K562 (cell line): ENCODE results near the gene GARRE1. TPM values are rescaled to one million over a fixed set of nuclear protein-coding genes. Genes with fewer than 3 reads are reported as not detected.

Experiments
- ATAC-seq: fragments of 200-7000 bp; cut with Tn5 transposase; 3 replicates; pipeline ENCODE4 v1.9.1; 2020; ENCODE audit warnings: moderate library complexity
- BruUV-seq: library from RNA; stranded (reverse); fragments of 400-500 nt; replicated peaks from 2 replicates; lab custom pipeline; 2021; lab: Mats Ljungman, UMichigan
- CTCF ChIA-PET: fragments of 300-600 bp; formaldehyde crosslinking; extraction: SDS; loops from one replicate; lab custom pipeline; 2021; ENCODE audit warnings: low intra/inter-chr PET ratio; lab: Yijun Ruan, JAX
- POLR2A ChIA-PET: fragments of 300-600, 350-650 bp; sonication (Branson Sonifier 250); formaldehyde crosslinking; extraction: SDS; loops from one replicate; lab custom pipeline; 2021; ENCODE audit warnings: antibody characterized with exemption, inconsistent platforms; lab: Yijun Ruan, JAX
- DNase-seq, 4 experiments: peaks; one replicate each; pipeline versions ENCODE4 v3.0.0 to v3.0.0-alpha.2; 2011 to 2018; ENCODE audit warnings: low spot score in 3 of 4, mixed read lengths in 3 of 4; ENCODE audit errors: extremely low read depth in 1 of 4
- FAIRE-seq: peaks from 2 replicates; lab custom pipeline; 2011; peaks lifted over from hg19 to GRCh38; lab: Jason Lieb, UNC
- H2AFZ ChIP-seq: 2 replicates; pipeline ENCODE4 v1.6.0; 2011; ENCODE audit warnings: low read depth, low read length, control low read depth, inconsistent platforms
- H3K27ac ChIP-seq: fragments of 200-600 bp; 3 replicates; pipeline ENCODE4 v1.8.0; 2011; ENCODE audit warnings: low read depth, mild to moderate bottlenecking, control low read depth, inconsistent platforms, low read length, moderate library complexity, mixed read lengths; ENCODE audit errors: extremely low read depth
- H3K27me3 ChIP-seq, 2 experiments: fragments of 300-600 bp in 1 of 2; 2 replicates in 1 of 2; 3 replicates in 1 of 2; pipeline versions ENCODE4 v1.6.0 to v1.8.0; 2011; ENCODE audit warnings: inconsistent platforms in 2 of 2, low read length in 2 of 2, mild to moderate bottlenecking in 1 of 2, mixed read lengths in 1 of 2, moderate library complexity in 1 of 2; ENCODE audit not compliant: control insufficient read depth in 2 of 2, insufficient read depth in 2 of 2
- H3K36me3 ChIP-seq: fragments of 300-600 bp; 3 replicates; pipeline ENCODE4 v1.8.0; 2011; ENCODE audit warnings: mild to moderate bottlenecking, low read length, inconsistent platforms; ENCODE audit not compliant: control insufficient read depth, insufficient read depth
- H3K4me1 ChIP-seq, 2 experiments: fragments of 200-600 bp in 1 of 2; replicated peaks in 1 of 2; 2 replicates in 1 of 2; 3 replicates in 1 of 2; pipeline versions ENCODE4 v1.5.1 to v1.8.0; 2011; ENCODE audit warnings: inconsistent platforms in 2 of 2, low read length in 2 of 2, mild to moderate bottlenecking in 1 of 2, mixed read lengths in 1 of 2, moderate library complexity in 1 of 2; ENCODE audit not compliant: control insufficient read depth in 2 of 2, insufficient read depth in 2 of 2
- H3K4me2 ChIP-seq: 2 replicates; pipeline ENCODE4 v1.6.1; 2011; ENCODE audit warnings: low read length, control low read depth, inconsistent platforms, mixed read lengths; ENCODE audit not compliant: insufficient read depth
- H3K4me3 ChIP-seq: fragments of 200-600 bp; sonication (generic), shearing (Covaris generic); 2 replicates; pipeline ENCODE4 v1.5.1; 2016; ENCODE audit warnings: control low read depth, inconsistent platforms
- H3K79me2 ChIP-seq: fragments of 200-600 bp; 3 replicates; pipeline ENCODE4 v1.8.0; 2011; ENCODE audit warnings: low read length, inconsistent platforms; ENCODE audit not compliant: control insufficient read depth, insufficient read depth
- H3K9ac ChIP-seq, 2 experiments: 2 replicates each; pipeline versions ENCODE4 v1.6.0 to v1.6.1; 2011; ENCODE audit warnings: low read depth in 2 of 2, low read length in 2 of 2, control low read depth in 1 of 2, inconsistent platforms in 1 of 2, mild to moderate bottlenecking in 1 of 2, mixed read lengths in 1 of 2; ENCODE audit not compliant: insufficient read depth in 1 of 2
- H3K9me1 ChIP-seq: one replicate; pipeline ENCODE4 v1.6.0; 2011; ENCODE audit warnings: inconsistent platforms, mild to moderate bottlenecking, low read length, moderate library complexity; ENCODE audit not compliant: control insufficient read depth, insufficient read depth
- H3K9me3 ChIP-seq: replicated peaks from 2 replicates; pipeline ENCODE4 v1.5.1; 2011; ENCODE audit warnings: low read depth, low read length, inconsistent platforms; ENCODE audit not compliant: control insufficient read depth, insufficient read depth
- H4K20me1 ChIP-seq: replicated peaks from 2 replicates; pipeline ENCODE4 v1.6.1; 2011; ENCODE audit warnings: low read length, inconsistent platforms, mixed read lengths; ENCODE audit not compliant: control insufficient read depth, insufficient read depth
- ARHGAP35 ChIP-seq: fragments of 450-650 bp; IDR thresholded peaks from 2 replicates; pipeline ENCODE4 v1.6.1; 2018; ENCODE audit not compliant: partially characterized antibody
- BMI1 ChIP-seq: fragments of 150-350 bp; IDR thresholded peaks from 2 replicates; pipeline ENCODE4 v1.6.1; 2014; ENCODE audit warnings: low read length
- CBX1 ChIP-seq: sonication (generic); IDR thresholded peaks from 2 replicates; pipeline ENCODE4 v1.6.1; 2016; ENCODE audit warnings: antibody characterized with exemption, low read depth, mild to moderate bottlenecking
- CCAR2 ChIP-seq: fragments of 200-400 bp; formaldehyde crosslinking; IDR thresholded peaks from 2 replicates; pipeline ENCODE4 v1.6.1; 2017; ENCODE audit warnings: mild to moderate bottlenecking, low read depth, low read length
- ESRRB ChIP-seq: fragments of 250-450 bp; sonication (Bioruptor Pico); IDR thresholded peaks from 2 replicates; pipeline ENCODE4 v1.5.0; 2020; ENCODE audit warnings: mild to moderate bottlenecking, moderate library complexity, borderline replicate concordance
- HDAC2 ChIP-seq: fragments of 450-650 bp; IDR thresholded peaks from 2 replicates; pipeline ENCODE4 v1.6.1; 2016; ENCODE audit warnings: mild to moderate bottlenecking
- NR2C1 ChIP-seq, 2 experiments: fragments of 450-650 bp; IDR thresholded peaks; 2 replicates each; pipeline ENCODE4 v1.6.1; 2017; ENCODE audit warnings: mild to moderate bottlenecking in 2 of 2, antibody characterized with exemption in 1 of 2, inconsistent platforms in 1 of 2, missing compliant biosample characterization in 1 of 2, missing genetic modification characterization in 1 of 2
- NR2C2 ChIP-seq, 2 experiments: fragments of 200-800 bp in 1 of 2; sonication (Bioruptor generic) in 1 of 2; sonication (generic) in 1 of 2; formaldehyde crosslinking in 1 of 2; IDR thresholded peaks; 2 replicates each; pipeline versions ENCODE4 v1.6.1 to v1.8.0; 2016 to 2022; ENCODE audit warnings: mild to moderate bottlenecking in 1 of 2, missing compliant biosample characterization in 1 of 2, missing genetic modification characterization in 1 of 2, missing genetic modification reagents in 1 of 2
- PTTG1 ChIP-seq: fragments of 450-650 bp; IDR thresholded peaks from 2 replicates; pipeline ENCODE4 v1.6.1; 2016; ENCODE audit warnings: low read depth, mild to moderate bottlenecking, missing genetic modification characterization, missing compliant biosample characterization
- XRCC3 ChIP-seq: fragments of 450-650 bp; IDR thresholded peaks from 2 replicates; pipeline ENCODE4 v1.6.1; 2017; ENCODE audit warnings: mild to moderate bottlenecking, moderate library complexity
- ZBTB43 ChIP-seq: sonication (generic); formaldehyde crosslinking; IDR thresholded peaks from 2 replicates; pipeline ENCODE4 v1.8.0; 2023; ENCODE audit warnings: mild to moderate bottlenecking, missing genetic modification reagents
- ZFP36 ChIP-seq: fragments of 150-350 bp; IDR thresholded peaks from 2 replicates; pipeline ENCODE4 v1.6.1; 2018; ENCODE audit warnings: low read length, low read depth; ENCODE audit not compliant: partially characterized antibody
- ZNF146 ChIP-seq: IDR thresholded peaks from one replicate; pipeline ENCODE4 v1.6.1; 2018; ENCODE audit warnings: missing compliant biosample characterization; ENCODE audit not compliant: unreplicated experiment
- ZNF316 ChIP-seq: fragments of 450-650 bp; IDR thresholded peaks from 2 replicates; pipeline ENCODE4 v1.6.1; 2016
- ZNF75A ChIP-seq: fragments of 450-650 bp; formaldehyde crosslinking; IDR thresholded peaks from 2 replicates; pipeline ENCODE4 v1.4.0; 2020; ENCODE audit warnings: mild to moderate bottlenecking
- WGBS: fragments of 100-300 bp; shearing (Covaris generic); methylation state at CpG from one replicate; pipeline ENCODE4 v1.1.6; 2016; ENCODE audit warnings: low coverage, mixed read lengths; ENCODE audit not compliant: insufficient coverage; ENCODE audit errors: missing lambda C conversion rate; 5-methylcytosine and 5-hydroxymethylcytosine counted together
- in situ Hi-C: fragments of 300-500 bp; cut with MboI; formaldehyde crosslinking; loops from 4 replicates; pipeline ENCODE4 v1.15.0; 2018; ENCODE audit warnings: inconsistent platforms, mixed read lengths
- intact Hi-C: fragments of 100-400 bp; cut with micrococcal nuclease; formaldehyde crosslinking; loops from 2 replicates; pipeline ENCODE4 v1.14.2; 2022
- polyA plus RNA-seq, 8 experiments: library from polyadenylated mRNA; depleted of rRNA in 4 of 8; stranded (reverse) in 5 of 8; unstranded in 3 of 8; fragments of >200 nt; fragmentation: Nextera tagmentation in 2 of 8; fragmentation: Illumina TruSeq in 1 of 8; extraction: Ambion mirVana in 2 of 8; extraction: Trizol in 1 of 8; gene quantifications; 2 replicates each; pipeline versions ENCODE4 v1.2.1 to v1.2.3, GENCODE V29; 2011 to 2014; ENCODE audit warnings: inconsistent platforms in 1 of 8, missing spikeins in 1 of 8
- total RNA-seq, 7 experiments: library from RNA; depleted of rRNA in 6 of 7; stranded (reverse); fragments of >200 nt in 6 of 7; fragmentation: Illumina TruSeq in 2 of 7; extraction: Trizol in 2 of 7; gene quantifications; 2 replicates each; pipeline versions ENCODE4 v1.2.1 to v1.2.3, GENCODE V29; 2011 to 2021; ENCODE audit warnings: low replicate concordance in 1 of 7
- TF ChIP-seq, protein P1 (sequence below): sonication (generic); formaldehyde crosslinking; IDR thresholded peaks from 2 replicates; pipeline ENCODE4 v1.8.1; 2023; ENCODE audit warnings: mild to moderate bottlenecking, missing genetic modification reagents
- TF ChIP-seq, protein P2 (sequence below), 2 experiments: fragments of 450-650 bp in 1 of 2; sonication (generic) in 1 of 2; formaldehyde crosslinking in 1 of 2; IDR thresholded peaks in 1 of 2; conservative IDR thresholded peaks in 1 of 2; 2 replicates each; pipeline versions ENCODE4 v1.6.1 to v1.8.1; 2016 to 2023; ENCODE audit warnings: mild to moderate bottlenecking in 2 of 2, moderate library complexity in 2 of 2, inconsistent platforms in 1 of 2, missing genetic modification reagents in 1 of 2

Gene GARRE1
- total and polyA plus RNA-seq, 9 of the 15 experiments (the other 6 are each of a cell fraction or from before 2014, with no cell fraction given): 1.6 to 12.8 (median 7.5) TPM

DNA sequence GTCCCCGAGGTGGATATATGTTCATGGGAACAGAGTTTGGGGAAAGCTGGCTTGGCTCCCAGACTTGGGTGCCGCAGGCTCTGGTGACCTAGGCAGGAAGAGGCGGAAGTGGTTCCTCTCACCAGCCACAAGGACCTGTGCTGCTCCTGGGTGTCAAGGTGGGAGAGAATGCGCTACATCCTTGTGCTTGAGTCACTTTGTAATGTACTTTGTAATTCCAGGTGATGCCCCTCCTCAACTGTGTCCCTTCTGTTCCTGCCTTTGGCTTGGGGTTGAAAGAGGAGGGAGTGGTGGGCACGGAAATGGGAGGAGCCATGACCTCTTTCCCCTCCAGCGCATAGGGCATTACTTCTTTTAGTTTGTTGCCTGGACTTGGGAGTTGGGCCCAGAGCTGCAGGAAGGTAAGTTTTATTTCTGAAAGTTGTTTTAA lies 10.9 kb downstream of the GARRE1 start:
- H2AFZ ChIP-seq: no peak overlapping the region
- peaks cover 21% of the 10 kb centered on the region for H3K79me2 ChIP-seq
- CTCF ChIA-PET: no interaction called here
- no peaks in the 10 kb centered on the region for H3K9me3 ChIP-seq
- H3K4me1 ChIP-seq: peaks cover 0 to 14% of the 10 kb centered on the region in 2 experiments; a peak in 4 of 5 replicates
- 76% methylated on average over 6 of the region's 6 CpGs for WGBS
- no peak for DNase-seq
- H3K27me3 ChIP-seq: no peaks in the 10 kb centered on the region
- peak overlapping the region in 1 of 2 experiments; percentile 42; a peak in 1 of 4 replicates for H3K9ac ChIP-seq
- intact Hi-C loops (no loop called here), in situ Hi-C loops (no loop called here)
- no peak overlapping the region for H3K4me2 ChIP-seq
- H3K27ac ChIP-seq: no peak overlapping the region
- BruUV-seq: no TSS peak
- no peaks in the 10 kb centered on the region; the same call in 2 of the 3 replicates for H3K36me3 ChIP-seq
- H3K4me3 ChIP-seq: no peak overlapping the region
- peaks cover 3% of the 10 kb centered on the region for H3K9me1 ChIP-seq
- FAIRE-seq: no peak
- POLR2A ChIA-PET: no interaction called here
- peaks cover 28% of the 10 kb centered on the region for H4K20me1 ChIP-seq
- ATAC-seq: no peak
- TF ChIP-seq NR2C1 (IDR thresholded peaks at IDR 0.05) (no peak), NR2C1 (tag; IDR thresholded peaks at IDR 0.05) (no peak), ZNF146 (CRISPR knock-in tag) (no peak), CCAR2 (no peak), HDAC2 (no peak), ZNF316 (no peak), ARHGAP35 (no peak), PTTG1 (no peak), ZBTB43 (no peak), ZNF75A (CRISPR knock-in tag) (no peak), XRCC3 (no peak), NR2C2 (CRISPR knock-in tag; IDR thresholded peaks at IDR 0.05) (no peak), NR2C2 (tag; IDR thresholded peaks at IDR 0.05) (no peak), CBX1 (no peak), ESRRB (no peak), ZFP36 (no peak), BMI1 (no peak)
- TF ChIP-seq, protein P1, sequence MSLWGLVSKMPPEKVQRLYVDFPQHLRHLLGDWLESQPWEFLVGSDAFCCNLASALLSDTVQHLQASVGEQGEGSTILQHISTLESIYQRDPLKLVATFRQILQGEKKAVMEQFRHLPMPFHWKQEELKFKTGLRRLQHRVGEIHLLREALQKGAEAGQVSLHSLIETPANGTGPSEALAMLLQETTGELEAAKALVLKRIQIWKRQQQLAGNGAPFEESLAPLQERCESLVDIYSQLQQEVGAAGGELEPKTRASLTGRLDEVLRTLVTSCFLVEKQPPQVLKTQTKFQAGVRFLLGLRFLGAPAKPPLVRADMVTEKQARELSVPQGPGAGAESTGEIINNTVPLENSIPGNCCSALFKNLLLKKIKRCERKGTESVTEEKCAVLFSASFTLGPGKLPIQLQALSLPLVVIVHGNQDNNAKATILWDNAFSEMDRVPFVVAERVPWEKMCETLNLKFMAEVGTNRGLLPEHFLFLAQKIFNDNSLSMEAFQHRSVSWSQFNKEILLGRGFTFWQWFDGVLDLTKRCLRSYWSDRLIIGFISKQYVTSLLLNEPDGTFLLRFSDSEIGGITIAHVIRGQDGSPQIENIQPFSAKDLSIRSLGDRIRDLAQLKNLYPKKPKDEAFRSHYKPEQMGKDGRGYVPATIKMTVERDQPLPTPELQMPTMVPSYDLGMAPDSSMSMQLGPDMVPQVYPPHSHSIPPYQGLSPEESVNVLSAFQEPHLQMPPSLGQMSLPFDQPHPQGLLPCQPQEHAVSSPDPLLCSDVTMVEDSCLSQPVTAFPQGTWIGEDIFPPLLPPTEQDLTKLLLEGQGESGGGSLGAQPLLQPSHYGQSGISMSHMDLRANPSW (CRISPR knock-in tag): no peak
- TF ChIP-seq, protein P2, sequence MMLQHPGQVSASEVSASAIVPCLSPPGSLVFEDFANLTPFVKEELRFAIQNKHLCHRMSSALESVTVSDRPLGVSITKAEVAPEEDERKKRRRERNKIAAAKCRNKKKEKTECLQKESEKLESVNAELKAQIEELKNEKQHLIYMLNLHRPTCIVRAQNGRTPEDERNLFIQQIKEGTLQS (IDR thresholded peaks at IDR 0.05): no peak
- TF ChIP-seq, protein P2 (CRISPR knock-in tag; conservative IDR thresholded peaks at IDR 0.05): no peak
